ENCODE measurements around the gene KRTAP5-9. TPM values are rescaled to one million over a fixed set of nuclear protein-coding genes. Genes with fewer than 3 reads are reported as not detected.
"Not testable (repeated sequence)": the region's sequence is repeated elsewhere in the genome, so short reads cannot be mapped to it uniquely, and the experiment has no call there.

The KRTAP5-9 gene
- total RNA-seq, 1 experiment from 2014 or later = not detected

DNA sequence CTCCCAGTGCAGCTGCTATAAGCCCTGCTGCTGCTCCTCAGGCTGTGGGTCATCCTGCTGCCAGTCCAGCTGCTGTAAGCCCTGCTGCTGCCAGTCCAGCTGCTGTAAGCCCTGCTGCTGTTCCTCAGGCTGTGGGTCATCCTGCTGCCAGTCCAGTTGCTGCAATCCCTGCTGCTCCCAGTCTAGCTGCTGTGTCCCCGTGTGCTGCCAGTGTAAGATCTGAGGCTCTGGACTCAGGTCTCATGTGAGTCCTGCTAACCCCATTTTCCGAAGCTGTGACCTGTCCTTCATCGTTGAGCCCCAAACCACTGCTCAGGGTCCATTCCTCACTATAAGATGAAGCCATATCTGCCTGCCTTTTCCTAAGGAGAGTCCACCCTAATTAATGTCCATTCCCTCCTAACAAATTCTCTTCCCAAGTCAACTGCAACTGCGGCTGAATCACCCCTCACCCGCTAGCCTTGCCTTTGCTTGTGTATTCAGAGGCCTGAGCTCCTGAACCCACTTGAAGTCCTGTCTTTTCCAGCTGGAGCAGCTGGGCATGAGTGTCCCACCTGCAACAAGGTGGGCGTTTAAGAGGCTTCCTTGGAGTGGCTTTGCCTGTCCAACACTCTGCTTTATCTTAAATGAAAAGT is 20.5 kb upstream of the KRTAP5-9 start:
- in situ Hi-C loops (cut with HindIII; ENCODE audit: low pct_unique_long_range_greater_than_20kb, low sequenced_read_pairs) = no loop called here
- no peak for DNase-seq (ENCODE audit: low read depth)

DNA sequence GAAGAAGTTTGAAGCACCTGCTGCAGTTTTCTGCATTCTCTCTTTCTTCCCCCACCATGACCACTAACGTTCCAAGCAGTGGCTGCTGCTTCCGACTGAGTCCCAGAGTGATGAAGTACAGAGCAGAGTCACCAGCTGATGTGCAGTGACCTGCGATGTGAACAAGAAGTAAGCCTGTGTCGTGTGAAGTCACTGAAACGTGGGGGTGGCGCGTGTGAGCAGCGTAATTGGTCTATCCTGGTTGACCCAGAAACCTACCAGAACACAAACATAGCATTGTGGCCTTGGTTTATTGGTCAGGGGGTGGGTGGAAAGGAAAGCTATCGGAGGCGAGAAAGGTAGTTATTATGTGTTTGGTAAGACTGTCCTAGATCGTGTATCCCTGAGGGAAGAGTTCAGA is 17.6 kb upstream of the KRTAP5-9 start:
- no peak for DNase-seq (ENCODE audit: low read depth)
- in situ Hi-C loops (cut with HindIII; ENCODE audit: low pct_unique_long_range_greater_than_20kb, low sequenced_read_pairs) = no loop called here

DNA sequence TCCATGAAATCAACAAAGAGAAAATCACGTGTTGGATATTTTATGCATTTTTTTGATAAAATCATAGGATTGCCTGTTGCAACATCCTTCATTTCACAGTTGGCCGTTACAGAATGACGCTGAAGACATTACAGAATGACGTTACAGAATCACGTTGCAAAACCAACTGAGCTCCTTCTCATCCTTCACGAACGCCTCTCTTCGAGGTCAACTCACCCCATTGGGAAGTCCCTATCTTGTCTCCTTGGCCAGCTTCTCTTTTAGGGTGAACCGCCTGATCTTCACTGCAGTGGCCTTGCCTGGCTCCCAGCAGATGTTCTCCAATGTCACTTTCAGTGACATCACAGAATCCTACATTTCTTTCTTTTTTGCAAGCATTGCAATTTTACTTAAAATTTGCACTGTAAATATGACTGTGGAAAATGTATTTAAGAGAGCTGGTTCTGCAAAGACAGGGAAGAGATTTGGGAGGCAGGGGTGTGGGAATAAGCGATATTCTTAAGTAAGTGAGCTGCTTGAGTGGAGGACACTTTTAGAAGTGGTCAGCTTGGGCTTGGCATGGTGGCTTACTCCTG is 16.1 kb upstream of the KRTAP5-9 start:
- in situ Hi-C loops (cut with HindIII; ENCODE audit: low pct_unique_long_range_greater_than_20kb, low sequenced_read_pairs) = no loop called here
- no peak for DNase-seq (ENCODE audit: low read depth)

GRCh38 chr11:71534711-71535608 is 13.3 kb upstream of the KRTAP5-9 start:
- in situ Hi-C loops (cut with HindIII; ENCODE audit: low pct_unique_long_range_greater_than_20kb, low sequenced_read_pairs); DNase-seq (ENCODE audit: low read depth): not testable (repeated sequence)

DNA sequence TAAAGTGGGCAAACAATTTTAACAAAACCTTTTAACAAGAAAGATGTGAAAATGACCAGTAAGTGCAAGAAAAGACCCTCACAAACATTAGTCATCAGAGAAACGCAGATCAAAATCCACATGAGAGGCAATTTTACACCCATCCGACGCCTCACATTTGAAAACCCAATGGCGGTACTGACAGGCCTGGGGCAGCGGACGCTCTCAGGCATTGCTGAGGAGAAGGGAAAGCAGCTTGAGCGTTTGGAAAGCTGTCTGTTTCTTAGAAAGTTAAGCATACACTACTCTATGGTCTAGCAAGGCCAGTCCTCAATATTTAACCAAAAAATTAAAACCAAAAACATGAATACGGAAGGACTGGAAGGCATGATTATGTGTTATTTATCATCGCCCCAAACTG is 12.4 kb upstream of the KRTAP5-9 start:
- DNase-seq (ENCODE audit: low read depth) = no peak
- in situ Hi-C loops (cut with HindIII; ENCODE audit: low pct_unique_long_range_greater_than_20kb, low sequenced_read_pairs) = no loop called here

DNA sequence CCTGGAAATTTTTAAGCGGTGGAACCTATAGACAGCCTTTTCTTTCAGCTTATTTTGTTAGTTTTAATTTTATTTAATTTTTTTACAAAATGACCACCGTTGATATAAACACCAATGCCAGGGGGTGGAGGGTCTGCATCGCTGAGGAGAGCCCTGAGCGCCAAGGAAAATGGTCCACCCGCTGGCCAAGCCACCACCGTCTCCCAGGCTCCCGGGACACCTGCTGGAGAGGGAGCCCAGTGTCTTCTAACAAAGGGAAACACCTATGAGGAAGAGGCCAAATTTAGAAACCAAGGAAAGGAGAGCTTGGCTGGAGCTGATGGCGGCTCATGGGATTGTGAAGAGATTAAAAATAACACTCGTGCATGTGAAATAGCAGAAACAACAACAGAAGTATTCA is 10.7 kb upstream of the KRTAP5-9 start:
- in situ Hi-C loops (cut with HindIII; ENCODE audit: low pct_unique_long_range_greater_than_20kb, low sequenced_read_pairs) = no loop called here
- no peak for DNase-seq (ENCODE audit: low read depth)

GRCh38 chr11:71537977-71538665 is 10.1 kb upstream of the KRTAP5-9 start, which contains the start of gene KRTAP5-8:
Gene KRTAP5-8 (plus strand): TSS chr11:71538025. CDS start chr11:71538056, 31 bp downstream.
- in situ Hi-C loops (cut with HindIII; ENCODE audit: low pct_unique_long_range_greater_than_20kb, low sequenced_read_pairs); DNase-seq (ENCODE audit: low read depth): not testable (repeated sequence)

DNA sequence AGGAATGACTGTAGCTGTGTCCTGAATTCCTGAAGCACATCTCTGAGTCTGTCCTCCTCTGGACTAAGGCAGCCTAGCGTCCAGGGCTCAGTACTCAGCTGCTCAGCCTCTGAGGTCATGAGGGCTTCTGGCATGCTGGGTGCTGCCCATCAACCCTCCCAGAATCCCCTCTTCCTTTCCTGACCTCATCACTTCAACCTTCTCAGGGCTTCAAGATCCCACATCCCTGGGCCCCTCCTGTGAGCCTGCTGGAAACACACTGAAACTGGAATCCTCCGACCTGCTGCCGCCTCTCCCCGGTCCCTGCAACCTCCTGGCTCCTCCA is 9.6 kb upstream of the KRTAP5-9 start:
- DNase-seq (ENCODE audit: low read depth) = no peak
- in situ Hi-C loops (cut with HindIII; ENCODE audit: low pct_unique_long_range_greater_than_20kb, low sequenced_read_pairs) = no loop called here

GRCh38 chr11:71539017-71539416 is 9.2 kb upstream of the KRTAP5-9 start:
- in situ Hi-C loops (cut with HindIII; ENCODE audit: low pct_unique_long_range_greater_than_20kb, low sequenced_read_pairs) = no loop called here
- DNase-seq (ENCODE audit: low read depth) = no peak

DNA sequence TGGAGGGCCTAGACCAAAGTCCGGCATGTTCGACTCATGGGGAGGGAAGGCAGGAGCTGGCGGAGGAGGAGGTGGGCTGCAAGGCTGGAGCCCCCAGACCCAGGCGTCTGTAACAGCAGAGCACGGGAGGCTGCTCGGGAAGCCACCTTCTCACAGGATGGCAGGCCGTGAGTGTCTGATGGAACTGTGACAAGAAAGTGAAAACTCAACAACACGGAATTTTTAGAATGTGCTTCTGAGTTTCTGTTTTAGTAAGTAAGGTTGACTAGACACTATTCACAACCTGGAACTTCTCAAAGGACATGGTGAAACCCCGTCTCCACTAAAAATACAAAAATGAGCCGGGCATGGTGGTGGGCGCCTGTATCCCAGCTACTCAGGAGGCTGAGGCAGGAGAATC is 8.2 kb upstream of the KRTAP5-9 start:
- in situ Hi-C loops (cut with HindIII; ENCODE audit: low pct_unique_long_range_greater_than_20kb, low sequenced_read_pairs); DNase-seq (ENCODE audit: low read depth): not testable (repeated sequence)

GRCh38 chr11:71540521-71541304 is 7.5 kb upstream of the KRTAP5-9 start:
- DNase-seq (ENCODE audit: low read depth); in situ Hi-C loops (cut with HindIII; ENCODE audit: low pct_unique_long_range_greater_than_20kb, low sequenced_read_pairs): not testable (repeated sequence)

- DNase-seq (ENCODE audit: low read depth) = no peak
- in situ Hi-C loops (cut with HindIII; ENCODE audit: low pct_unique_long_range_greater_than_20kb, low sequenced_read_pairs) = no loop called here
These were observed 5.8 kb upstream of the KRTAP5-9 start for GRCh38 chr11:71542382-71542781.

DNA sequence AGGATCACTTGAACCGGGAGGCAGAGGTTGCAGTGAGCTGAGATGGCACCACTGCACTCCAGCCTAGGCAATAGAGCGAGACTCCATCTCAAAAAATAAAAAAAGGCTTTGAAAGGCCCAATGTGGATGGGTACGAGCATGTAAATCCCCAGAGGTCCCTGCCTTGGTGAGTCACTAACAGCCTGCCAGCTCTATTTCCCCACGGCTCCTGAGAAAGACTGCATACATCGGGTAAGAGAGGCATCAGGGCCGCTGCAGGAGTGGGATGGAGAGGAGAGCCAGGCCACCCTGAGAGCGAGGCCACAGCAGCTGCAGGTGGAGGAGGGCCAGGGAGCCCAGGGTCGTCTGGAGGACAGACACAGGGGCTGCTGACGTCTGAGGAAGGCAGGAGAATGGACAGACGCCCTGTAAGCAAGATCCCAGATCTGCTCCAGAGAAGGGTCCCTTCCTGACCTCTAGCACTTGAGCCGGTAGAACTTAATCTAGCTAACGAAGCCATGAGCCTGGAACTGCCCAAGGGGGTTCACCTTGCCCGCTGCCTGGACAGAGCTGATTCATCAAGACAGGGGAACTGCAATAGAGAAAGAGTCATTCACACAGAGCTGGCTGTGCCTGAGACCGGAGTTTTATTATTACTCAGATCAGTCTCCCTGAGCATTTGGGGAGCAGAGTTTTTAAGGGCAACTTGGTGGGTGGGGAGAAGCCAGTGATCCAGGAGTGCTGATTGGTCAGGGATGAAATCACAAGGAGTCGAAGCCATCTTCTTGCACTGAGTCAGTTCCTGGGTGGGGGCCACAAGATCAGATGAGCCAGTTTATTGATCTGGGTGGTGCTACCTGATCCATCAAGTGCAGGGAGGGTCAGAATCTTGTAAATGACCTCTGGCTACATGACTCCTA is 5.1 kb upstream of the KRTAP5-9 start:
- in situ Hi-C loops (cut with HindIII; ENCODE audit: low pct_unique_long_range_greater_than_20kb, low sequenced_read_pairs) = no loop called here
- DNase-seq (ENCODE audit: low read depth) = no peak

DNA sequence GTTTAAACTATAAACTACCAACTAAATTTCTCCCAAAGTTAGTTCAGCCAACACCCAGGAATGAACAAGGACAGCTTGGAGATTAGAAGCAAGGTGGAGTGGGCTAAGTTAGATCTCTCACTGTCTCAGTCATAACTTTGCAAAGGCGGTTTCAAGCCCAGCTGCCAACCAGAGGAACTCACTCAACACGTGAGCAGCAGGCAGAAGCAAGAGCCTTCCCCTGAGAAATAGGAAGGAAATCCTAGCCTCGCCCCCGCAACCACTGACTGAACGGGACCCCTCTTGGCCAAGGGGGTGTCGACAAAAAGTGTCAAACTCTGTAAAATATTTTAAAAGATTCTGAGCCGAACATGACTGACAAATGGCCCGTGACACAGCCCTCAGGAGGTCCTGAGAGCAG is 4.4 kb upstream of the KRTAP5-9 start:
- no peak for DNase-seq (ENCODE audit: low read depth)
- in situ Hi-C loops (cut with HindIII; ENCODE audit: low pct_unique_long_range_greater_than_20kb, low sequenced_read_pairs) = no loop called here

DNA sequence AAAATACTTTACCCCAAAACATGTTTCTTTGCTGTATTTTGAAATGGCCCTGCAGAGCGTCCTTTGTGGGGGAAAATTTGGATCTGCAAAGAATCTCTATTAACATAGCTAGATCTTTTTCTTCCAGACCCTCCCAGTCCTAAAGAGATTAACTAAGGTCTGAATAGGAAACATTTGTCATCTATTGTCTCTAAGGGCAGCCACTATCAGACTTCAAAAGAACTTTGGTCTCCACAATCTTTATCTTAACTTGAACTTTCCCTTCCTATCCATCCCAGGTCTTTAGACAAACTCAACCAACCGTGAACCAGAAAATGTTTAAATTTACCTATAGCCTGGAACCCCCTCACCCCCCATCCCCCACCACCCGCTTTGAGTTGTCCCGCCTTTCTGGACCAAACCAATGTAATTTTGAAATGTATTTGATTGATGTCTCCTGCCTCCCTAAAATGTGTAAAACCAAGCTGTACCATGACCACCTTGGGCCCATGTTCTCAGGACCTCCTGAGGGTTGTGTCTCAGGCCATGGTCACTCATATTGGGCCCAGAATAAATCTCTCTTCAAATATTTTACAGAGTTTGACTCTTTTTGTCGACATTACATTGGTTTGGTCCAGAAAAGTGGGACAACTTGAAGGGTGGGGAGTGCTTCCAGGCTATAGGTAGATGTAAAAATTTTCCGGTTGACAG is 3.5 kb upstream of the KRTAP5-9 start:
- in situ Hi-C loops (cut with HindIII; ENCODE audit: low pct_unique_long_range_greater_than_20kb, low sequenced_read_pairs) = no loop called here
- no peak for DNase-seq (ENCODE audit: low read depth)

- no peak for DNase-seq (ENCODE audit: low read depth)
- in situ Hi-C loops (cut with HindIII; ENCODE audit: low pct_unique_long_range_greater_than_20kb, low sequenced_read_pairs) = no loop called here
These were observed 2.7 kb upstream of the KRTAP5-9 start for GRCh38 chr11:71545405-71545966.
